Loucy (cell line): ENCODE measurements around the gene HYAL3.

Experiments
- H2AFZ ChIP-seq: fragments of 200-600 bp; sonication (generic); 2 replicates; pipeline ENCODE4 v1.6.0; 2016; ENCODE audit warnings: antibody characterized with exemption, mild to moderate bottlenecking, low read length, moderate library complexity
- H3F3A ChIP-seq: fragments of 200-600 bp; 2 replicates; pipeline ENCODE4 v1.6.0; 2016; ENCODE audit warnings: antibody characterized with exemption, low read depth, mild to moderate bottlenecking
- H3K27me3 ChIP-seq: fragments of 200-600 bp; sonication (generic); 2 replicates; pipeline ENCODE4 v1.6.1; 2014; ENCODE audit warnings: low read length, mild to moderate bottlenecking; ENCODE audit not compliant: insufficient read depth, poor library complexity, severe bottlenecking
- H3K36me3 ChIP-seq: fragments of 200-600 bp; sonication (generic); 2 replicates; pipeline ENCODE4 v1.6.1; 2016; ENCODE audit warnings: low read length; ENCODE audit not compliant: insufficient read depth
- H3K4me1 ChIP-seq: fragments of 200-600 bp; sonication (generic); 2 replicates; pipeline ENCODE4 v1.5.1; 2014; ENCODE audit warnings: low read length, mild to moderate bottlenecking; ENCODE audit not compliant: insufficient read depth, poor library complexity, severe bottlenecking
- H3K4me2 ChIP-seq: fragments of 200-600 bp; sonication (generic); 2 replicates; pipeline ENCODE4 v1.6.0; 2014; ENCODE audit warnings: antibody characterized with exemption, low read length, low read depth, mild to moderate bottlenecking; ENCODE audit not compliant: poor library complexity, severe bottlenecking
- H3K4me3 ChIP-seq: fragments of 200-600 bp; sonication (generic); 2 replicates; pipeline ENCODE4 v1.5.1; 2014; ENCODE audit warnings: low read length, mild to moderate bottlenecking, mixed read lengths; ENCODE audit not compliant: poor library complexity, severe bottlenecking
- H3K79me2 ChIP-seq: fragments of 200-600 bp; sonication (generic); 2 replicates; pipeline ENCODE4 v1.6.1; 2014; ENCODE audit warnings: low read length; ENCODE audit not compliant: insufficient read depth
- H3K9ac ChIP-seq: fragments of 200-600 bp; sonication (generic); 2 replicates; pipeline ENCODE4 v1.6.0; 2014; ENCODE audit warnings: mild to moderate bottlenecking, low read depth, low read length, moderate library complexity; ENCODE audit not compliant: poor library complexity, severe bottlenecking
- H3K9me2 ChIP-seq: fragments of 200-600 bp; sonication (generic); replicated peaks from 2 replicates; pipeline ENCODE4 v1.6.1; 2016; ENCODE audit warnings: low read depth, low read length, mixed read lengths
- H3K9me3 ChIP-seq: fragments of 200-600 bp; sonication (generic); 2 replicates; pipeline ENCODE4 v1.6.1; 2014; ENCODE audit warnings: mild to moderate bottlenecking, antibody characterized with exemption, low read length, low read depth; ENCODE audit not compliant: insufficient read depth
- H4K20me1 ChIP-seq: fragments of 200-600 bp; sonication (generic); 2 replicates; pipeline ENCODE4 v1.6.0; 2014; ENCODE audit warnings: antibody characterized with exemption, low read length, mild to moderate bottlenecking; ENCODE audit not compliant: insufficient read depth, poor library complexity, severe bottlenecking
- EZH2phosphoT487 ChIP-seq: fragments of 200-600 bp; IDR thresholded peaks from 2 replicates; pipeline ENCODE4 v1.6.1; 2018; ENCODE audit warnings: antibody characterized with exemption, mild to moderate bottlenecking, moderate library complexity, borderline replicate concordance
- TF ChIP-seq, protein P1 (sequence below): fragments of 200-600 bp; sonication (generic); conservative IDR thresholded peaks from 2 replicates; pipeline ENCODE4 v1.5.1; 2014; ENCODE audit warnings: mild to moderate bottlenecking, antibody characterized with exemption, low read length

The HYAL3 gene

DNA sequence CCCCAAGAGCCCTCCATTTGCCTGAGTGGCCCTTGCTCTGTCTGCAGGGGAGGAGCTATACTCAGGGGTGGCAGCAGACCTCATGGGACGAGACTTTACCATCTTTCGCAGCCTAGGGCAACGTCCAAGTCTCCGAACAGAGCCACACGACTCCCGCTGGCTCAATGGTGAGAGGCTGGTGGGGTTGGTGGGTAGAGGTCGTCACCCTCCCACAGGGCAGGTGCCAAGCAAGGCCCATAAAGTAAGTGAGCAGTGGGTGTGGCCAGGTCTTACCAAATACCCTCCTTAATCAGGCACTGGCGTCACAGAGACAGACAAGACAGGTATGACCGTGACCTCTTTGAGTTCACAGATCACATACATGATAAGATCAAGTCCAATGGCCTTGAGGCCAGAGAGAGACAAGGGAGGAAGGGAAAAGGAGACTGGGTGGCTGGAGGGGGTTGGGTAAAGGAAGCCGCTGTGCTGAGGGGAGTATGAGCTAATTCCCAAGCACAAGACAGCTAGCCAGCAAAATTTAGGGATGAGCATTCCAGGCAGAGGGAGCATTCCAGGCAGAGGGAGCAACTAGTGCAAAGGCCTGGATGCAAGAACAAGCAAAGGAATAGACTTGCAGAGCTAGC lies 27.8 kb downstream of the HYAL3 start:
- TF ChIP-seq, protein P1, sequence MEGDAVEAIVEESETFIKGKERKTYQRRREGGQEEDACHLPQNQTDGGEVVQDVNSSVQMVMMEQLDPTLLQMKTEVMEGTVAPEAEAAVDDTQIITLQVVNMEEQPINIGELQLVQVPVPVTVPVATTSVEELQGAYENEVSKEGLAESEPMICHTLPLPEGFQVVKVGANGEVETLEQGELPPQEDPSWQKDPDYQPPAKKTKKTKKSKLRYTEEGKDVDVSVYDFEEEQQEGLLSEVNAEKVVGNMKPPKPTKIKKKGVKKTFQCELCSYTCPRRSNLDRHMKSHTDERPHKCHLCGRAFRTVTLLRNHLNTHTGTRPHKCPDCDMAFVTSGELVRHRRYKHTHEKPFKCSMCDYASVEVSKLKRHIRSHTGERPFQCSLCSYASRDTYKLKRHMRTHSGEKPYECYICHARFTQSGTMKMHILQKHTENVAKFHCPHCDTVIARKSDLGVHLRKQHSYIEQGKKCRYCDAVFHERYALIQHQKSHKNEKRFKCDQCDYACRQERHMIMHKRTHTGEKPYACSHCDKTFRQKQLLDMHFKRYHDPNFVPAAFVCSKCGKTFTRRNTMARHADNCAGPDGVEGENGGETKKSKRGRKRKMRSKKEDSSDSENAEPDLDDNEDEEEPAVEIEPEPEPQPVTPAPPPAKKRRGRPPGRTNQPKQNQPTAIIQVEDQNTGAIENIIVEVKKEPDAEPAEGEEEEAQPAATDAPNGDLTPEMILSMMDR, result no peak
- TF ChIP-seq EZH2phosphoT487, result no peak

DNA sequence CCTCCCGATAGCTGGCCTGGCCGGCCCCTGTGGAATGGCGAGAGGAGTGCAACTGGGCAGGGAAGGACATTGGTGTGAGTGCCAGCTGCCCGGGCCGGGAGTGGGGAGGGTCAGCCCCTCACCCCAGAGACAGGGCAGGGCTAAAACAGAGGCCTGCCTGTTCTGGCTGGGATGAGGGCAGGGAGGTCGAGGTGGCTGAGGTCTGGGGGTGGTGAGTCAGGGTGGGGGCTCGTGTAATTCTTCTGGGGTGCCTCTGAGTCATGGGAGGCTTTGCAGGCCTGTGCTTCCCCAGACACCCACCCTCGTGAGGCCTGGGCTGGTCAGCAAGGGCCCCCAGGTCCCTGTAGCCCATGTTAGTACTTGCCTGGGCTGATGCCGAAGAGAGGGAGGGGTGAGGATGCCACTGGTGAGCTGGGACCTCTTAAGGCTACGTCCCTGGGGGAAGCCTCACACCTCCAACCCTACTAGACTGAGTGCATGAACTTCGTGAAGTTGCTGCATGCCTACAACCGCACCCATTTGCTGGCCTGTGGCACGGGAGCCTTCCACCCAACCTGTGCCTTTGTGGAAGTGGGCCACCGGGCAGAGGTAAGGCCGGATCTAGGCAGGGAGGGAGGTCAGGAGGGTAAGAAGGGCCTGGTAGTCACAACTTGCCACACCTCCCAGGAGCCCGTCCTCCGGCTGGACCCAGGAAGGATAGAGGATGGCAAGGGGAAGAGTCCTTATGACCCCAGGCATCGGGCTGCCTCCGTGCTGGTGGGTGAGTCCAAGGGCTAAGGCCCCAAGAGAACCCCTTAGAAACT lies 28.6 kb downstream of the HYAL3 start:
- Histone ChIP-seq H4K20me1 (no peaks in the 10 kb centered on the region), H3K36me3 (no peaks in the 10 kb centered on the region), H3K4me1 (no peaks in the 10 kb centered on the region), H3K9me3 (no peaks in the 10 kb centered on the region), H3K4me2 (no peak overlapping the region), H3K79me2 (no peaks in the 10 kb centered on the region), H3K9ac (no peak overlapping the region), H3K27me3 (no peaks in the 10 kb centered on the region), H2AFZ (no peak overlapping the region), H3K9me2 (no peaks in the 10 kb centered on the region), H3F3A (no peaks in the 10 kb centered on the region), H3K4me3 (no peak overlapping the region)
- no peak for TF ChIP-seq EZH2phosphoT487
- TF ChIP-seq, protein P1, result no peak

More for the DNA sequence above, 27.8 kb downstream of the HYAL3 start:
- Histone ChIP-seq H3K79me2 (no peaks in the 10 kb centered on the region), H3K27me3 (no peaks in the 10 kb centered on the region), H3K4me2 (no peak overlapping the region), H4K20me1 (no peaks in the 10 kb centered on the region), H3K4me1 (no peaks in the 10 kb centered on the region), H3K9ac (no peak overlapping the region), H3K36me3 (no peaks in the 10 kb centered on the region), H2AFZ (no peak overlapping the region), H3K9me3 (no peaks in the 10 kb centered on the region), H3K9me2 (no peaks in the 10 kb centered on the region), H3K4me3 (no peak overlapping the region), H3F3A (no peaks in the 10 kb centered on the region)

DNA sequence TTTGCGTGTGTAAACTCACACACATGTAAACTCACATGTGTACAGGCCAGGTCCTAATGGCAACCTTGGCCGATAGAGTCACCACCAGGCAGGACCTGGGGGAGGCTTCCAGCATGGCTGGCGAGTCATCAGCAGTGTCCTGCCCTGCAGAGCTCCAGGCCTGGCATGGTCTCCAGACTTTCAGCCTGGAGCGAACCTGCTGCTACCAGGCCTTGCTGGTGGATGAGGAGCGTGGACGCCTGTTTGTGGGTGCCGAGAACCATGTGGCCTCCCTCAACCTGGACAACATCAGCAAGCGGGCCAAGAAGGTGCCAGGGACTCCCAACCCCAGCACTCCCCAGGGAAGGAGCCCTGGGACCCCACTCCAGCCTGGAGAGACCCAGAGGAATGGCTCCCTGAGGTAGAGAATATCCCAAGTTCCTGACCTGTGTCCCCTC lies 29.2 kb downstream of the HYAL3 start:
- no peak overlapping the region for H3K4me2 ChIP-seq

More for the DNA sequence above, 29.2 kb downstream of the HYAL3 start:
- H3K9me3 ChIP-seq, result no peaks in the 10 kb centered on the region
- H4K20me1 ChIP-seq, result no peaks in the 10 kb centered on the region
- no peaks in the 10 kb centered on the region for H3K9me2 ChIP-seq
- no peaks in the 10 kb centered on the region for H3K36me3 ChIP-seq
- H3K9ac ChIP-seq, result no peak overlapping the region
- H3K4me1 ChIP-seq, result no peaks in the 10 kb centered on the region
- no peaks in the 10 kb centered on the region for H3K79me2 ChIP-seq
- H3F3A ChIP-seq, result no peaks in the 10 kb centered on the region
- TF ChIP-seq, protein P1, result no peak
- no peak for TF ChIP-seq EZH2phosphoT487
- H3K4me3 ChIP-seq, result no peak overlapping the region
- no peaks in the 10 kb centered on the region for H3K27me3 ChIP-seq
- no peak overlapping the region for H2AFZ ChIP-seq
